Thoracic aorta (tissue), 2 donors: ENCODE results near the gene ST6GALNAC4. TPM values are rescaled to one million over a fixed set of nuclear protein-coding genes. Genes with fewer than 3 reads are reported as not detected.

Source experiments
- ATAC-seq: fragments of 150-250 bp; one replicate; pipeline ENCODE4 v1.8.0; 2017; ENCODE audit warnings: low read depth; ENCODE audit not compliant: insufficient number of reproducible peaks, low FRiP score
- DNase-seq: peaks from one replicate; pipeline ENCODE4 v3.0.0-alpha.2; 2020; ENCODE audit warnings: low spot score
- H3K27ac ChIP-seq, 2 donors: fragments of 200-600 bp; sonication (generic); 1 replicate in 1 of 2; 2 replicates in 1 of 2; pipeline ENCODE4 v1.5.1; 2016; ENCODE audit warnings: mild to moderate bottlenecking in 2 of 2, moderate library complexity in 2 of 2
- H3K27me3 ChIP-seq: fragments of 200-600 bp; sonication (generic); replicated peaks from 2 replicates; pipeline ENCODE4 v1.6.0; 2016; ENCODE audit warnings: mild to moderate bottlenecking; ENCODE audit not compliant: insufficient read depth
- H3K36me3 ChIP-seq: fragments of 200-600 bp; sonication (generic); one replicate; pipeline ENCODE4 v1.5.1; 2016
- H3K4me1 ChIP-seq, 2 donors: fragments of 200-600 bp; sonication (generic); 1 replicate in 1 of 2; 2 replicates in 1 of 2; pipeline versions ENCODE4 v1.5.1 to v1.6.0; 2016; ENCODE audit warnings: low read depth in 2 of 2, mild to moderate bottlenecking in 1 of 2; ENCODE audit not compliant: control insufficient read depth in 1 of 2
- H3K4me3 ChIP-seq: fragments of 200-600 bp; sonication (generic); 2 replicates; pipeline ENCODE4 v1.5.1; 2016; ENCODE audit warnings: mild to moderate bottlenecking
- H3K9me3 ChIP-seq: fragments of 200-600 bp; sonication (generic); 2 replicates; pipeline ENCODE4 v1.5.1; 2016
- total RNA-seq, 2 donors: library from RNA; depleted of rRNA; stranded (reverse); fragments of >200 nt; gene quantifications; one replicate each; pipeline versions ENCODE4 v1.1.0 to v1.2.3, GENCODE V29; 2016
- TF ChIP-seq, protein P1 (sequence below): fragments of 200-600 bp; sonication (generic); IDR thresholded peaks from one replicate; pipeline ENCODE4 v1.5.1; 2019; ENCODE audit warnings: antibody characterized with exemption

Gene ST6GALNAC4
- total RNA-seq, 2 donors from 2014 or later, result 45.0 to 61.2 TPM

DNA sequence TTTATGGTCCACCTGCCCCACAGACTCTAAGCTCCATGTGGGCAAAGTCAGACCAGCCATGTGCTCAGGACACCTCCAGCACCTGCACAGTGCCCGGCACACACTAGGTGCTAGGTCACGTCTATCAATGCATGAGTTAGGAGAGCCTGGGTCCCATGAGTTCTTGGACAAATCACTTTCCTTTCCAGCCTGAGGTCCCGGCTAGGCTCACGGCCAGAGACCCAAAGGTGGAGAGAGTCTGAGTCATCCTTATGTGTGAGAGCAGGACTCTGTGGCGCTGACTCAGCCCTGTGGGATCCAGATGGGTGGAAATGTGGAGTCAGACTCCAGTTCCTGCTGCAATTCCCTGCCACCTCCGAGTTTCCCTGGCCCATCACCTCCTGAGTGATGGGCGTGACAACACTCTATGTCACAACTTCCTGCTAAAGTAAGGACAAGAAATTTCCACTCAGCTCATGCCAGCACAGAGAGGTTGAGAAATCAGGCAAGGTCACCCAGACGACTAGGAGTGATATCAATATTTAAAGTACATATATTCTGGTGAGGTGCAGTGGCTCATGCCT is 2.5 kb upstream of the ST6GALNAC4 start:
- TF ChIP-seq, protein P1, sequence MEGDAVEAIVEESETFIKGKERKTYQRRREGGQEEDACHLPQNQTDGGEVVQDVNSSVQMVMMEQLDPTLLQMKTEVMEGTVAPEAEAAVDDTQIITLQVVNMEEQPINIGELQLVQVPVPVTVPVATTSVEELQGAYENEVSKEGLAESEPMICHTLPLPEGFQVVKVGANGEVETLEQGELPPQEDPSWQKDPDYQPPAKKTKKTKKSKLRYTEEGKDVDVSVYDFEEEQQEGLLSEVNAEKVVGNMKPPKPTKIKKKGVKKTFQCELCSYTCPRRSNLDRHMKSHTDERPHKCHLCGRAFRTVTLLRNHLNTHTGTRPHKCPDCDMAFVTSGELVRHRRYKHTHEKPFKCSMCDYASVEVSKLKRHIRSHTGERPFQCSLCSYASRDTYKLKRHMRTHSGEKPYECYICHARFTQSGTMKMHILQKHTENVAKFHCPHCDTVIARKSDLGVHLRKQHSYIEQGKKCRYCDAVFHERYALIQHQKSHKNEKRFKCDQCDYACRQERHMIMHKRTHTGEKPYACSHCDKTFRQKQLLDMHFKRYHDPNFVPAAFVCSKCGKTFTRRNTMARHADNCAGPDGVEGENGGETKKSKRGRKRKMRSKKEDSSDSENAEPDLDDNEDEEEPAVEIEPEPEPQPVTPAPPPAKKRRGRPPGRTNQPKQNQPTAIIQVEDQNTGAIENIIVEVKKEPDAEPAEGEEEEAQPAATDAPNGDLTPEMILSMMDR, result no peak
- peak; percentile 95 for DNase-seq
- H3K4me1 ChIP-seq, result peaks cover 27 to 61% of the 10 kb centered on the region in 2 donors

DNA sequence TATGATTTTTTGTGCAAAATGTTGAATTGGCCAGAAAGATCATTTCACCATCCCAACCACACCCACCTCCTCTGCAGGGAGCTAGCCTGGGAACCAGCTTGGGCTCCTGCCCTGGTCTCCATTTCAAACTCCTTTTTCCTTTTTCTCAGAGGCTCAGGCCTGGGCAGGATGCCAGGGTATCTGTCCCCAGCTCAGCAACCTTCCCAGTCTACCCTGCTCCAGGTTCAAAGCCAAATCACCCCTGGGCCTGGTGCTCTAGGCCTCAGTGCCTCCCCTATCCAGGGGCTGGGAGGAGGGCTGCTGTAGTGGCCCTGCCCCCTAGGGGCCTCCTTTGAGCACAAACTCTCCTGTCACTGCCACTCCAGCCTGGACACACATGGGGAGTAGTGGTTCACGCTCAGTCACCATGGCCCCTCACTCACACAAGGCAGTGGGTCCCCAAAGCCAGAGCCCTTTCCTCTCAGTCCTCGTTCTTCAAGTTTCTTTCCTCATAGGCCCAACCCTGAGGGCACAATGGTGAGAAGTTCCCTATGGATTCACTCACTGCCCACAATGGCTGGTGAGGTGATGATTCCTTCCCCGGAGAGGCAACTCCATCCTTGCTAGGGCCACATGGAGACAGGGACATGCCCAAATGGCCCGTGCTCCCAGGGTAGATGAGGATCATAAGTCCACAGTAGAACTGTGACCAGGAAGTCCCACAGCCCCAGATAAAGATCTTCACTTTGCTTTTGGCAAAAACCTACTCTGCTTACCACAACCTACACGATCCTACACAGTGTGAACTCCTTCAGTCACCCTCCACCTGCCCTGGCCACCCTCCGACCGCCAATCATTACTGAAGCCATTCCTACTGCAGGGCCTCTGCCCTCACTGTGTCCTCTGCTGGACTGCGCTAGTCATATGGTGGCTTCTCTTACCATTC is 1.6 kb upstream of the ST6GALNAC4 start:
- Histone ChIP-seq H3K9me3 (no peaks in the 10 kb centered on the region), H3K36me3 (no peaks in the 10 kb centered on the region), H3K4me1 (peaks cover 27 to 61% of the 10 kb centered on the region in 2 donors), H3K27me3 (no peaks in the 10 kb centered on the region), H3K4me3 (no peak overlapping the region), H3K27ac (peak overlapping the region; percentile 52 to 62)
- TF ChIP-seq, protein P1, result no peak
- ATAC-seq, result no peak
- no peak for DNase-seq

More for the DNA sequence above, 2.5 kb upstream of the ST6GALNAC4 start:
- Histone ChIP-seq H3K9me3 (no peaks in the 10 kb centered on the region), H3K27ac (peak overlapping the region; percentile 52 to 62), H3K4me3 (no peak overlapping the region), H3K36me3 (no peaks in the 10 kb centered on the region), H3K27me3 (no peaks in the 10 kb centered on the region)
- peak; percentile 61 for ATAC-seq

DNA sequence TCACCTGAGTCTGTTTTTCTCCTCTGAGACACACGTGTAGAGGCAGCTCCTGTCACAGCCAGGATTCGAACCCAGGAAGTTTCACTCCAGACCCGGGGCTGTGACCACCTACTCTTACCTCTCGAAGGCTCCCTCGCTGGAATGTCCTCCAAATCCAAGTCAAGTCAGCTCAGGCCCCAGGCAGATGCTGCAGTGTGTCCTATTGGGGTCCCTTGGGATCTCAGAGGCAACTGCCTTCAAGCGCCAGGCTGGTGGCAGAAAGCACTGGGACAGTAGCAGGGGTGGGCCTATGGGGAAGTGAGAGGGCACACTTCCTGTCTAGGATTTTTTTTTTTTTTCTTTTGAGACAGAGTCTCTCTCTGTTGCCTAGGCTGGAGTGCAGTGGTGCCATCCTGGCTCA is 762 bp upstream of the ST6GALNAC4 start:
- no peak for DNase-seq
- ATAC-seq, result no peak
- Histone ChIP-seq H3K9me3 (no peaks in the 10 kb centered on the region), H3K4me3 (peak overlapping the region; percentile 57), H3K36me3 (peaks cover 1% of the 10 kb centered on the region), H3K27me3 (no peaks in the 10 kb centered on the region), H3K4me1 (peaks cover 27 to 61% of the 10 kb centered on the region in 2 donors), H3K27ac (peak overlapping the region; percentile 48 to 62)
- TF ChIP-seq, protein P1, result no peak

DNA sequence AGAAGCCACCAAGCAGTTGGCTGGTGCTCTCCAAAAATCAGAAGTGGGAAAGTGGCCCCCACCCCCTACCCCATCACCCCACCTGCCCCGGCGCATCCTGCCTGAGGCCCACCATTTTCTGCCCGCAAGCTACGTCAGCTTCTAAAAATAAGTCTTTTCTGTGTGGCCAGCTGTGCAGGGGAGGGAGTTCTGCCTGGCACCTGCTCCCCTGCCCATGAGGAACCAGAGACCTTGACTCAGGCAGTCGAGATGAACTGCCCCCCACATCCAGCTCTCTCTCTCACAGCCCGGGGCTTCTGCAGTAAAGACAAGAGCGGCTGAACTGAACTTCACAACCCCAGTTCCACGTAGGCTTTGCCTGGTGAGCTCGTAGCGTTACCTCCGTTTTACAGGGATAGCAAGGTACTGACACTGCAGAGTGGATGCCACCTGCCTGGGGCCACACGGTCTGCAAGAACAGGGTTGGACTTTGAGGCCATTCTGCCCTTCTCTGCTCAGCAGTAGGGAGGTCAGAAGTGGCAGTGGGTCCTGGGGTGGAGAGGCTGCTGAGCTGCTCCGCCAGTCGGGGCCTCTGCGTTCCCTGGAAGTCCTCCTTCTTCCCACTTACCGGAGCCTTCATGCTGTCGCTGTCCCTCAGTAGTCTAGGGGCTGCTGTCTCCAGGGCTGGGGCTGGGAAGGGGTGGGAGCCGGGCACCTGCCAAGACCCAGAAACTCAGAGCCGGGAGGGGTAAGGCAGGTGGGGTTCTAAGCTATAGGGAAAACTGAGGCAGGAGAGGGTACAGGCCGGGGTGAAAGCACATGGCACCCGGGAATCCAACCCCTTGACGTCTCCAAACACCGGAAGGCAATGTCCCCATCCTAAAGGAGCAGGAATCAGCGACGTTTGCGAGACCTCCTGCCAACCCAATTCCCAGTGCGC is 781 bp downstream of the ST6GALNAC4 start:
- peaks cover 9% of the 10 kb centered on the region for H3K36me3 ChIP-seq
- ATAC-seq, result no peak
- DNase-seq, result no peak
- TF ChIP-seq, protein P1, result no peak
- peak overlapping the region; percentile 68 to 78 for H3K27ac ChIP-seq
- H3K4me1 ChIP-seq, result peaks cover 27 to 52% of the 10 kb centered on the region in 2 donors
- H3K9me3 ChIP-seq, result no peaks in the 10 kb centered on the region
- H3K27me3 ChIP-seq, result no peaks in the 10 kb centered on the region
- peak overlapping the region; percentile 88 for H3K4me3 ChIP-seq
